8988T (cell line): ENCODE data around the gene LILRB5.
"Not testable (repeated sequence)": the region's sequence is repeated elsewhere in the genome, so short reads cannot be mapped to it uniquely, and the experiment has no call there.

Experiments
- DNase-seq: peaks from one replicate; pipeline ENCODE4 v3.0.0; 2011

The LILRB5 gene

GRCh38 chr19:54240372-54241336, 16.4 kb downstream of the LILRB5 start:
- not testable (repeated sequence) for DNase-seq

DNA sequence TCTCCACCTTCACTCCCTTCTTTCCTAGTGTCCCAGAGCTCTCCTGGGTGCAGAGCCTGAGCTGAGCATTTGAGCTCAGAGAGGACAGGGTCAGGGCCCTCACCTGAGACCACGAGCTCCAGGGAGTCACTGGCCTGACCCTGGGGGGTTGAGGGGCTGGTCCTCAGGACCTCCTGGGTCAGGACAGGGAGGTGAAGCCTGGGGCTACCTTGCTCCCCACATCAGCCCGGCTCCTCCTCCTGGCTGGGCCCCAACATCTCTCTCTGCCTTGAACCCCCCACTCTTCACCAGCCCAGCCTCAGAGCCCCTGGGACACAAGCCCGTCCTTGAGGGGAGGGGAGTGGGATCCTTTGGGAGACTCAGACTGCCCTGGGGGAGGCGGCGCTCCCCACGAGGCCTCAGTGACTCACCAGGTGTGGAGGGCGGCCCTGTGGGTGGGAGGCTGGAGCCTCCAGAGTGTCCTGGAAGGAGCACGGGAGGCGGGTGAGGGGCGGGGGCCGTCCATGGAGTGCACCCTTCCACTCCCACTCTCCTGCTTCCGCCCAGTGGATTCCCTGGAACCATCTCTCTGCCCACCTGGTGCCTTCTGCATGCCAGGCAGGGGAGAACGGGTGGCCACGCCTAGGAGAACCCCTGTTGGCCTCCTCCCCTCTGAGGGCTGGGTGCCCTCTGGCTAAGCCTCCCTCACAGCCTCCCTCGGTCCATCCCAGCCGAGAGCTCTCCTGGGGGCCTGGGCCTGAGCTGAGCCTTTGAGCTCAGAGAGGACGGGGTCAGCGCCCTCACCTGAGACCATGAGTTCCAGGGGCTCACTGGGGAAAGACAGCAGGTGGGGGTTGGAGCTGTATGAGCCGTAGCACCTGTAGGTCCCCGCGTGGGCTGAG, 17.3 kb downstream of the LILRB5 start:
- DNase-seq: not testable (repeated sequence)

DNA sequence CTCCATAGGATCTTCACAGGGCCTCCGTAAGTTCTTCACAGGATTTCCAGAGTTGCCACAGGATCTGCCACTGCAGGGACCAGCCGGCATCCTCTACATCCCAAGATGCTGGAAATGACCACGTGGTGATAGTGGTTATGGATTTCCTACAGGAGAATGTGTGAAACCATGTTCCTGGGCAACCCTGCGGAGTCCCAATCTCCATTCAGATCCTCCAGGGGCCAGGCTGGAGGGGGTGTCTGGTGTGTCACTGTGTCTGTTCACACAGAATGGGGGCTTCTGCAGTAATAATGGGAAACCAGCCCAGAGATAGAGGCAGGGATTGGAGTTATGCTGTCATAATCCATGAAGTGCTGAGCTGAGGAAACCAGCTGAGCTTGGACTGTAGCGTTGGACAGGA, 23.1 kb downstream of the LILRB5 start:
- no peak for DNase-seq

DNA sequence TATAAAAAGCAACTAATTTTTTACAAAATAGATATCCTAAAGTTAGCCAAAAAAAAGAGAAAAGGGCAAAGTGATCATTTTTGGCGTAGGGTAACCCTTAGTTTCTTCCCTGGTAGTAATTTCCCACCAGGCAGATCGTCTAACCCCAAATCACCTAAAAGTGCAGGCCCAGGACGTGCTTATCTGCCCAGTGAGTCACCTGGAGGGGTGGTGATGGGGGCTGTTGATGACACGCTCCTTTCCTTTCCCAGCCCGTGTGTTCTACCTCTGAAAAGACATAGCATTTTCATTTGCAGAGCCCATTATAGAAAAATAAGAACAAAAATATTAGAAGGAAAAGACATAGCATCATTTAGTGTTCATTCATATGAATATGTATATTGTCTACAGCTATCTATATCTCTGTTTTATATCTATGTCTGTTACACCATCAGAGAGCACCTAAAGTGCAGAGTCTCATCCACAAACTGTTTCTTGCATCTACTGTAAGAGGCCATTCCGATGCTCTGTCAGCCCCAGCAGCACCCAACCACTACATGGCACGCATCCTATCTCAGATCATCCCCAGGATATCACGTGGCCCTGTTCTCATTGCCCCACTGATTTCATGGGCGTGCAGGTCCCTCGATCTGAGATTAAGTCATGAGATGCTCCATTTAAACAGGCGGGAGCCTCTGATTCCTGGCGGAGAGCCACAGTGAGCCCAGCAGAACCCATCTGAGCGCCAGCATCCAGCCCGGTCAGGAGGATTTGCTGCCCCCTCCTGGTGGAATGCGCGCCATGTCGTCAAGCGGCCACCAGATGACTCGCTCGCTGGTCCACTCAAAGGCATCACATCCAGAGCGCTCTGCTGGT, 25.8 kb downstream of the LILRB5 start:
- DNase-seq: no peak

- DNase-seq: no peak
Observed at GRCh38 chr19:54230031-54230430, 27.0 kb downstream of the LILRB5 start.

- DNase-seq: no peak
Observed at GRCh38 chr19:54229146-54229545, 27.9 kb downstream of the LILRB5 start.

DNA sequence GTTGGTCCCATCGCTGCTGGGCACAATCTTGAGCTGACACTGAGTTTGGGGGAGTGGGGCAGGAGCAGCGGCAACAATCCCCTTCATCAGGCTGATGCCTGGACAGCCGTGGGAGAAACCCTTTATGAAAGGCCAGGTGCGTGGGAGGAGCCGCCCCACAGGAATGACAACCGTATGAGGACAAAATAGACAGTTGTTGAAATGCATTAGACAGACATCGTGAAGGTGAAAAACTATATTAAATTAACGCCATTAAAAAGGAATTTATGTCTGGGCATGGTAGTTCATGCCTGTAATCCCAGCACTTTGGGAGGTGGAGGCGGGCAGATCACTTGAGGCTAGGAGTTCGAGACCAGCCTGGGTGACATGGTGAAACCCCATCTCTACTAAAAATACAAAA, 32.5 kb downstream of the LILRB5 start:
- not testable (repeated sequence) for DNase-seq

DNA sequence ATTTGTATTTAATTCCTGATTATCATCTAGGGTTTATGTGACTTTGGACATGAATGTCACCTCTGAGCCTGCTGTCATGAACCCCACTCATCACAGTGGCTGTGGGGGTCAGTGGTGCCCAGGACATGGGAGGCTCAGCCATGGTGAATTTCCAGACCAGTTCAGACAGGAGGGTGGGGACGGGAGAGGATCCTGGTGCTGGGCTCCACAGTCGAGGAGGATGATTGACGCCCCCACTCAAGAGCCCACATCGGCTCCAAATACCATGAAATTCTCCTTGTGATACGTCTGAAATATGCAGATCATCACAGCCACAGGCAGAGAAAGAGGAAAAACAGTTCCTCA, 33.2 kb downstream of the LILRB5 start:
- not testable (repeated sequence) for DNase-seq

- not testable (repeated sequence) for DNase-seq
Observed at GRCh38 chr19:54223277-54223936, 33.7 kb downstream of the LILRB5 start.

DNA sequence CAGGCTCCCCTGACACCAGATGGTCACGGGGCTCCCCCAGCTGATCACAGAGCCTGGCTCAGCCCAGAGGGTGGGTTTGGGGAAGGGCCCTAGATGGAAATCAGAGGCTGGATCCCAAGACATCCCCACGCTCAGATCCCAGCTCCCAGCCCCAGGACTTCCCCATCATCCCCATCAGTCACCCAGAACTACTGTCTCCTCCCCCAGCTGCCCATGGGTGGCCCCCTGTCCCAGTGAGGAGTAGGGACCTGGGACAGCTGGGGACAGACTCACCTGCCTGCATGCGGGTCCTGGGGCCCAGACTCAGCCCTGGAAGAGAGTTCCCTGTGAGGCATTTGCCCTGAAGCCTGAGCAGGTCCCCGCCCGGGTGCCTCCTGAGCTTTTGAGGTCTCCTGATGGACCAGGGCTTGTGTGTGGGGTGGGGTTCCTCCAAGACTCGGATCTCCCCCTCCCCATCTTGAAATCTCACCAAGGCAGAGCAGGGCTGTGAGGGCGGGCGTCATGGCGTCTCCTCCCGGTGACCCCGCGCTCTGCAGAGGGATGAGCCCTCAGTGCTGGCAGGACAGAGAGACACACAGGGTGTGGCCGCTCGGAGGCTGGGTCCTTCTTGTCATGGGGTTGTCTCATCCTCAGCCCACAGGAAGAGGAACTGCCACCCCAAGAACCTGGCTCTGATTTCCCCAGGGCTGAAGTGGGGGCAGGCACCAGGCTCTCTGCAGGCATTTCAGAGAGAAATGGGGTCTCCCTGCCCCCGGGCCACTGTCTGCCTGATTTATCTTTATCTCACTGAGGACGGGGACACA, 34.4 kb downstream of the LILRB5 start, which contains the start of gene LILRB3:
Gene LILRB3 (minus strand): TSS at position 534 of the 803 bp plus-strand sequence. CDS start 31 bp downstream, at position 503.
- DNase-seq: not testable (repeated sequence)

DNA sequence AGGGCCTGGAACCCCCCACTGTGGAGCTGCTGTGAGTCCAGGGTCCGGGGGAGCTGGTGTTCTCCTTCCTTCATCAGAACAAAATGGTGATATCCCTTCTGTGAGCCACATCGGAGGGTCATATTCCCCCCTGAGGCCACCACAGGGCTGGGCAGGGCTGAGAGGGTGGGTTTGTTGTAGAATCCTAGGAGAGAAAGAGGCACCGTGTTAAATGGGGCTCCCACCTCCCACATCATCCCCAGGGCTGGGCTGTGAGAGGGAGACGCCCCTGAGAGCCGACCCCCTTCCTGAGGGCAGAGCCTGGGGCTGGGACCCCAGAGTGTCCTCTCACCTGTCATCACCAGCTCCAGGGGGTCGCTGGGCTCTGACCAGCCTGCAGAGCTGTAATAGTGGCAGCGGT, 35.1 kb downstream of the LILRB5 start:
- DNase-seq: not testable (repeated sequence)

GRCh38 chr19:54219702-54220101, 37.4 kb downstream of the LILRB5 start:
- not testable (repeated sequence) for DNase-seq

DNA sequence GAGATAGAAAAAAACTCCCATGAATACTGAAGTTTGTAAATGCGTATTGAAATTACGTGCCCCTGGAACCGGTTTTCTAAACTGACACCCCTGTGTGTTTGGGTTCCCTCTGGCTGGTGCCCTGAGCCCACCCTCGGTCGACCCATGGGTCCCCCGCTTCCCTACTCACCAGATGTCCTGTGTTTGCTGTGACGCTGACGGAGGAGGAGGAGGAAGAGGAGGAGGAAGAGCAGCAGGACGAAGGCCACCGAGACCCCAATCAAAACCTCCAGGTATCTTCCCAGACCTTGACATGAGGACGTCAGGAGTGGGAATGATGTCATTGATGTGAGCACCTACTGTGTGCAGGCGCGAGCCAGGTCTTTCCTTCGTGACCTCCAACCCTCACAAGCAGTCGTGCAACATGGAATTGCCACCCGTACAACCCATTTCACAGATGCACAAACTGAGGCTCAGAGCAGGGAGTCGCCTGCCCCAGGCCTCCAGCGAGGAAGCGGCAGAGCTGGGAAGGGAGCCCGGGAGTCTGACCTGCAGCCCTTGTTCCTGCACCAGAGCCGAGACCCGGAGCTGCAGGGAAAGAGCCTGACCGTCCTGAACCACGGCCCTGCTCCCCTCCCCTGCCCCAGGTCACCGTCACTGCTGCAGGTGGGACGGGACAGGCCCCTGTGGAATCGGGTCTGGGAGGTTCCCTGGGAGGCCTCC, 38.0 kb downstream of the LILRB5 start:
- DNase-seq: no peak

DNA sequence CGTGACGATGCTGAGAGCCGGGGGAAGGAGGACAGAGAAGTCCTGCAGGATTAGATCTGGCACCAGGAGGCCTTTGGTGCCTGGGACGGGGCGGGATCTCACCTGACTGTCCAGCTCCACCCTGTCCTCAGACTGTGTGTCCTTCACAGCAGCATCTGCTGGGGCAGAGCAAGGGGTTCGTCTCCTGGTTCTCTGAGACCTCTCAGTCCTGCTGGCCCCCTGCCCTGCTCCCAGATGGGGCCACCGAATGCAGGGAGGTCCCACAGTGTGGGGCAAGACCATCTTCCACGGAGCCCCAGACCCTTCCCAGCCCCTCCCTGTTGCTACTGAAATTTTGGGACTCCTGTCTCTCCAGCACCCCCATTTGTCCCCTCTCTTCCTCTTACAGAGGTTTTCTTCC, 38.8 kb downstream of the LILRB5 start:
- no peak for DNase-seq

- not testable (repeated sequence) for DNase-seq
Observed at GRCh38 chr19:54217517-54218247, 39.4 kb downstream of the LILRB5 start.

- DNase-seq: no peak
Observed at GRCh38 chr19:54216869-54217268, 40.2 kb downstream of the LILRB5 start.

GRCh38 chr19:54214734-54215133, 42.3 kb downstream of the LILRB5 start:
- DNase-seq: not testable (repeated sequence)

- not testable (repeated sequence) for DNase-seq
Observed at GRCh38 chr19:54214217-54214616, 42.9 kb downstream of the LILRB5 start.

DNA sequence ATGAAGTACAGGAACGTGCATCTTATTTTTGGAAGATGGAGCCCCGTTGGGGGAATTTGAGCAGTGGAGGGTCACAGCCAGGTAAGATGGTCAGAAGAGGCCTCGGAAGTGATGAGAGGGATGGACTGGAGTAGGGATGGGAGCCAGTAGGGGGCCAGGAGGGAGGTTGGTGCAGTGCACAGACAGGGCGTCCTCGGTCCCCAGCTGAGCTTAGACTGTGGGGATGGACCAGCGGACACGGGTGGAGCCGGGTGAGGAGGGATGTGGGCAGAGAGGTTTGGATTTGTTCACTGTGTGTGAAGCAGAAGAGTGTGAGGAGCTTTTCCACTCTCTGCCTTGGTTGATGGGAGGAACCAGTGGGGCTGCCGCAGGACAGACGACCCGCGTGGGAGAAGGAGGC, 45.8 kb downstream of the LILRB5 start:
- DNase-seq: no peak
